T-cell (primary cell): ENCODE results near the gene SPATS2. TPM values are rescaled to one million over a fixed set of nuclear protein-coding genes. Genes with fewer than 3 reads are reported as not detected.

Experiments
- ATAC-seq, 4 experiments: fragments of 200-7000 bp in 3 of 4; fragments of 150-1000 bp in 1 of 4; cut with Tn5 transposase; replicated peaks in 1 of 4; 1 replicate in 3 of 4; 2 replicates in 1 of 4; pipeline ENCODE4 v1.10.0; 2021; ENCODE audit warnings: moderate library complexity in 3 of 4, mild to moderate bottlenecking in 2 of 4, moderate number of reproducible peaks in 1 of 4
- CTCF ChIA-PET, 2 donors: fragments of 300-600 bp; sonication (Branson Sonifier 250); formaldehyde crosslinking; loops; one replicate each; lab custom pipeline; 2022; ENCODE audit warnings: antibody characterized with exemption in 2 of 2; lab: Charles Lee
- POLR2A ChIA-PET, 2 donors: fragments of 300-600 bp; sonication (Branson Sonifier 250); formaldehyde crosslinking; loops; one replicate each; lab custom pipeline; 2022; ENCODE audit warnings: antibody characterized with exemption in 2 of 2; lab: Charles Lee
- DNase-seq, 35 experiments: peaks; one replicate each; pipeline versions ENCODE4 v3.0.0 to v3.0.0-alpha.2; 2013 to 2023
- H3K27ac ChIP-seq: one replicate; pipeline ENCODE4 v1.5.1; 2013; ENCODE audit warnings: low read length
- H3K27me3 ChIP-seq, 2 experiments: replicated peaks in 1 of 2; 1 replicate in 1 of 2; 2 replicates in 1 of 2; pipeline versions ENCODE4 v1.6.1 to v1.7.0; 2013; ENCODE audit warnings: low read length in 1 of 2, mixed read lengths in 1 of 2; ENCODE audit not compliant: control insufficient read depth in 2 of 2, insufficient read depth in 2 of 2; ENCODE audit errors: extremely low read depth in 1 of 2
- H3K36me3 ChIP-seq, 2 donors: 1 replicate in 1 of 2; 2 replicates in 1 of 2; pipeline versions ENCODE4 v1.6.1 to v1.7.0; 2013; ENCODE audit warnings: low read length in 1 of 2; ENCODE audit not compliant: control insufficient read depth in 2 of 2, insufficient read depth in 1 of 2; ENCODE audit errors: extremely low read depth in 1 of 2
- H3K4me1 ChIP-seq, 2 experiments: 1 replicate in 1 of 2; 2 replicates in 1 of 2; pipeline versions ENCODE4 v1.6.1 to v1.7.0; 2013; ENCODE audit warnings: low read length in 2 of 2, mixed read lengths in 1 of 2; ENCODE audit not compliant: insufficient read depth in 2 of 2, control insufficient read depth in 1 of 2; ENCODE audit errors: extremely low read depth in 1 of 2
- H3K4me3 ChIP-seq, 2 donors: 1 replicate in 1 of 2; 2 replicates in 1 of 2; pipeline versions ENCODE4 v1.5.1 to v1.7.0; 2013; ENCODE audit warnings: mild to moderate bottlenecking in 2 of 2, low read length in 1 of 2, moderate library complexity in 1 of 2; ENCODE audit not compliant: control insufficient read depth in 1 of 2; ENCODE audit errors: extremely low read depth in 1 of 2
- H3K9me3 ChIP-seq: 2 replicates; pipeline ENCODE4 v1.7.0; 2013
- H3K27ac Mint-ChIP-seq, 2 donors: one replicate each; pipeline ENCODE4 v1.8.0; 2020 to 2021; ENCODE audit warnings: mild to moderate bottlenecking in 2 of 2, mixed read lengths in 2 of 2
- H3K27me3 Mint-ChIP-seq, 2 donors: one replicate each; pipeline ENCODE4 v1.8.0; 2021 to 2022; ENCODE audit warnings: mixed read lengths in 2 of 2
- H3K36me3 Mint-ChIP-seq: one replicate; pipeline ENCODE4 v1.8.0; 2021; ENCODE audit warnings: mixed read lengths
- H3K4me1 Mint-ChIP-seq, 3 donors: one replicate each; pipeline ENCODE4 v1.8.0; 2020 to 2022; ENCODE audit warnings: mixed read lengths in 3 of 3, mild to moderate bottlenecking in 1 of 3
- H3K4me3 Mint-ChIP-seq, 3 donors: one replicate each; pipeline ENCODE4 v1.8.0; 2020 to 2022; ENCODE audit warnings: mild to moderate bottlenecking in 3 of 3, mixed read lengths in 3 of 3, moderate library complexity in 3 of 3
- H3K9me3 Mint-ChIP-seq, 3 donors: one replicate each; pipeline ENCODE4 v1.8.0; 2020 to 2022; ENCODE audit warnings: mixed read lengths in 3 of 3
- WGBS: methylation state at CpG from one replicate; pipeline ENCODE4 v1.1.5; 2013; ENCODE audit warnings: missing lambda C conversion rate; ENCODE audit not compliant: insufficient coverage; 5-methylcytosine and 5-hydroxymethylcytosine counted together
- total RNA-seq, 35 experiments: library from RNA in 6 of 35; stranded (reverse) in 6 of 35; fragments of 120-200 nt in 1 of 35; gene quantifications; one replicate each; pipeline versions ENCODE4 v1.2.1 to v1.2.4 and lab custom pipeline; 2013 to 2026

Gene SPATS2
- total RNA-seq, 5 donors from 2014 or later (not counting 1 experiment from before 2014, with no cell fraction given), result 5.4 to 11.4 (median 7.4) TPM

- H3K4me3 Mint-ChIP-seq, result peak overlapping the region; percentile 78 to 83 (median 78)
- DNase-seq, result no peak
- peaks cover 6 to 32% of the 10 kb centered on the region in 2 experiments for H3K27me3 ChIP-seq
- no peak overlapping the region for H3K27ac ChIP-seq
- H3K27ac Mint-ChIP-seq, result peak overlapping the region in 1 of 2 donors; percentile 8
- no peaks in the 10 kb centered on the region for H3K9me3 Mint-ChIP-seq
- ChIA-PET POLR2A (interaction anchor here (0.6 to 0.7 kb wide), 4 partner anchors 32 to 345 kb away, joined by 4 to 6 read pairs (median 4); no protein-coding TSS in a partner anchor), CTCF (no interaction called here)
- H3K4me1 Mint-ChIP-seq, result peaks cover 18 to 27% (median 26%) of the 10 kb centered on the region in 3 donors
- peaks cover 6 to 29% of the 10 kb centered on the region in 2 experiments for H3K4me1 ChIP-seq
- H3K4me3 ChIP-seq, result peak overlapping the region; percentile 26 to 60
- H3K36me3 Mint-ChIP-seq, result no peaks in the 10 kb centered on the region
- no peaks in the 10 kb centered on the region for H3K9me3 ChIP-seq
- WGBS, result 5% methylated on average over 3 of the region's 13 CpGs
- peaks cover 0 to 8% of the 10 kb centered on the region in 2 donors for H3K27me3 Mint-ChIP-seq
- ATAC-seq, result no peak
- H3K36me3 ChIP-seq, result no peaks in the 10 kb centered on the region
Observed at GRCh38 chr12:49537231-49537751, 170.0 kb downstream of the SPATS2 start.

- H3K27ac Mint-ChIP-seq, result no peak overlapping the region
- no peaks in the 10 kb centered on the region for H3K9me3 Mint-ChIP-seq
- Histone ChIP-seq H3K27me3 (peaks cover 6 to 32% of the 10 kb centered on the region in 2 experiments), H3K9me3 (no peaks in the 10 kb centered on the region), H3K27ac (no peak overlapping the region), H3K36me3 (no peaks in the 10 kb centered on the region), H3K4me3 (peak overlapping the region; percentile 59 to 60), H3K4me1 (peaks cover 6 to 30% of the 10 kb centered on the region in 2 experiments)
- ChIA-PET CTCF (no interaction called here), POLR2A (interaction anchor here (0.6 to 0.7 kb wide), 3 partner anchors 31 to 217 kb away, joined by 4 to 5 read pairs (median 4); no protein-coding TSS in a partner anchor)
- H3K4me3 Mint-ChIP-seq, result peak overlapping the region; percentile 78 to 83 (median 78)
- H3K27me3 Mint-ChIP-seq, result peaks cover 0 to 8% of the 10 kb centered on the region in 2 donors
- peaks cover 20 to 30% (median 26%) of the 10 kb centered on the region in 3 donors for H3K4me1 Mint-ChIP-seq
- DNase-seq (peak in 8 of 35 experiments; percentile 15 to 48 (median 25)), ATAC-seq (peak; percentile 1 to 18 (median 6))
- WGBS, result under 1% methylated on average over 52 of the region's 61 CpGs
- H3K36me3 Mint-ChIP-seq, result no peaks in the 10 kb centered on the region
Observed at GRCh38 chr12:49537752-49538509, 170.7 kb downstream of the SPATS2 start.

GRCh38 chr12:49538510-49539403, 171.5 kb downstream of the SPATS2 start, which contains the start of gene KCNH3:
KCNH3 (plus strand) TSS chr12:49539030; CDS start chr12:49539417, 387 bp downstream.
- WGBS, result 2% methylated on average over 87 of the region's 107 CpGs
- H3K27ac ChIP-seq, result no peak within 1 kb of the TSS
- peak within 1 kb of the TSS; percentile 59 to 60 for H3K4me3 ChIP-seq
- H3K36me3 ChIP-seq, result no peaks in the 10 kb centered on the region
- ATAC-seq, result peak; percentile 92 to 95 (median 94)
- Mint-ChIP-seq H3K27ac (peak within 1 kb of the TSS in 1 of 2 donors; percentile 34), H3K27me3 (peaks cover 0 to 8% of the 10 kb centered on the region in 2 donors), H3K4me3 (peak within 1 kb of the TSS; percentile 76 to 78 (median 77)), H3K4me1 (peaks cover 23 to 33% (median 26%) of the 10 kb centered on the region in 3 donors), H3K36me3 (no peaks in the 10 kb centered on the region), H3K9me3 (no peaks in the 10 kb centered on the region)
- ChIA-PET POLR2A (interaction anchor here (0.5 to 0.7 kb wide), 3 partner anchors 11 to 188 kb away, joined by 5 to 10 read pairs (median 5); no protein-coding TSS in a partner anchor), CTCF (interaction anchor here in 1 of 2 donors (0.6 to 0.8 kb wide), 2 partner anchors 15 to 226 kb away, joined by 3 to 9 read pairs; no protein-coding TSS in a partner anchor)
- H3K4me1 ChIP-seq, result peaks cover 6 to 35% of the 10 kb centered on the region in 2 experiments
- H3K27me3 ChIP-seq, result peaks cover 6 to 32% of the 10 kb centered on the region in 2 experiments
- peak; percentile 80 to 93 (median 91) for DNase-seq
- no peaks in the 10 kb centered on the region for H3K9me3 ChIP-seq

GRCh38 chr12:49539406-49540228, 172.4 kb downstream of the SPATS2 start:
- peaks cover 23 to 33% (median 26%) of the 10 kb centered on the region in 3 donors for H3K4me1 Mint-ChIP-seq
- Histone ChIP-seq H3K36me3 (no peaks in the 10 kb centered on the region), H3K27ac (no peak overlapping the region), H3K9me3 (no peaks in the 10 kb centered on the region), H3K4me1 (peaks cover 6 to 35% of the 10 kb centered on the region in 2 experiments), H3K27me3 (peaks cover 6 to 31% of the 10 kb centered on the region in 2 experiments), H3K4me3 (peak overlapping the region; percentile 10 to 57)
- H3K4me3 Mint-ChIP-seq, result peak overlapping the region; percentile 68 to 78 (median 69)
- WGBS, result 16% methylated on average over 34 of the region's 47 CpGs
- CTCF ChIA-PET, result interaction anchor here in 1 of 2 donors (0.6 to 0.8 kb wide), 2 partner anchors 14 to 225 kb away, joined by 3 to 9 read pairs; no protein-coding TSS in a partner anchor
- no peaks in the 10 kb centered on the region for H3K36me3 Mint-ChIP-seq
- H3K27me3 Mint-ChIP-seq, result peaks cover 0 to 8% of the 10 kb centered on the region in 2 donors
- ATAC-seq (no peak), DNase-seq (no peak)
- no peaks in the 10 kb centered on the region for H3K9me3 Mint-ChIP-seq
- POLR2A ChIA-PET, result interaction anchor here in 1 of 2 donors (0.5 to 0.7 kb wide), 2 partner anchors 10 to 122 kb away, joined by 5 to 10 read pairs; no protein-coding TSS in a partner anchor
- peak overlapping the region; percentile 34 to 82 for H3K27ac Mint-ChIP-seq
